H9 (cell line): ENCODE measurements around the gene IL1RL1. TPM values are rescaled to one million over a fixed set of nuclear protein-coding genes. Genes with fewer than 3 reads are reported as not detected.

Experiments used
- DNase-seq: peaks from one replicate; pipeline ENCODE4 v3.0.0-alpha.2; 2017
- H2AFZ ChIP-seq: one replicate; pipeline ENCODE4 v1.6.1; 2013; ENCODE audit warnings: mild to moderate bottlenecking, low read length, control low read depth, moderate library complexity
- H2AK5ac ChIP-seq: 2 replicates; pipeline ENCODE4 v1.6.1; 2013; ENCODE audit warnings: low read length, control low read depth, mixed read lengths; ENCODE audit not compliant: insufficient read length
- H2BK120ac ChIP-seq: one replicate; pipeline ENCODE4 v1.6.1; 2013; ENCODE audit warnings: low read depth, mild to moderate bottlenecking, low read length, control low read depth, inconsistent platforms; ENCODE audit not compliant: poor library complexity, severe bottlenecking
- H2BK12ac ChIP-seq: 2 replicates; pipeline ENCODE4 v1.6.1; 2013; ENCODE audit warnings: low read length, control low read depth, mixed read lengths, low read depth; ENCODE audit not compliant: insufficient read length
- H2BK15ac ChIP-seq: 2 replicates; pipeline ENCODE4 v1.6.1; 2013; ENCODE audit warnings: low read depth, low read length, control low read depth
- H2BK20ac ChIP-seq: one replicate; pipeline ENCODE4 v1.6.1; 2013; ENCODE audit warnings: low read depth, mild to moderate bottlenecking, low read length, control low read depth, inconsistent platforms; ENCODE audit not compliant: poor library complexity, severe bottlenecking
- H2BK5ac ChIP-seq: 2 replicates; pipeline ENCODE4 v1.6.1; 2013; ENCODE audit warnings: low read length, control low read depth, mixed read lengths; ENCODE audit not compliant: insufficient read length
- H3K14ac ChIP-seq: 2 replicates; pipeline ENCODE4 v1.6.1; 2013; ENCODE audit warnings: low read length, control low read depth; ENCODE audit not compliant: insufficient read depth
- H3K18ac ChIP-seq: 2 replicates; pipeline ENCODE4 v1.6.1; 2013; ENCODE audit warnings: low read depth, mild to moderate bottlenecking, mixed read lengths, low read length, control low read depth; ENCODE audit not compliant: insufficient read length
- H3K23ac ChIP-seq: 2 replicates; pipeline ENCODE4 v1.6.1; 2013; ENCODE audit warnings: low read length, control low read depth, mixed read lengths, low read depth; ENCODE audit not compliant: insufficient read length
- H3K23me2 ChIP-seq: 2 replicates; pipeline ENCODE4 v1.6.1; 2013; ENCODE audit warnings: low read depth, mild to moderate bottlenecking, mixed read lengths, low read length, control low read depth; ENCODE audit not compliant: insufficient read length, poor library complexity, severe bottlenecking
- H3K27ac ChIP-seq: 2 replicates; pipeline ENCODE4 v1.5.1; 2013; ENCODE audit warnings: low read length, control low read depth, mixed read lengths, low read depth; ENCODE audit not compliant: insufficient read length
- H3K27me3 ChIP-seq: 2 replicates; pipeline ENCODE4 v1.6.1; 2013; ENCODE audit warnings: low read length, control low read depth, inconsistent platforms; ENCODE audit not compliant: insufficient read depth
- H3K4ac ChIP-seq: 2 replicates; pipeline ENCODE4 v1.6.1; 2013; ENCODE audit warnings: low read depth, mild to moderate bottlenecking, control low read depth, inconsistent platforms, low read length, moderate library complexity
- H3K4me1 ChIP-seq: 2 replicates; pipeline ENCODE4 v1.6.1; 2013; ENCODE audit warnings: low read length, control low read depth, inconsistent platforms; ENCODE audit not compliant: insufficient read depth
- H3K4me2 ChIP-seq: 2 replicates; pipeline ENCODE4 v1.6.1; 2013; ENCODE audit warnings: low read length, control low read depth, mixed read lengths; ENCODE audit not compliant: insufficient read length, insufficient read depth
- H3K56ac ChIP-seq: 2 replicates; pipeline ENCODE4 v1.6.1; 2013; ENCODE audit warnings: low read depth, mild to moderate bottlenecking, mixed read lengths, low read length, control low read depth; ENCODE audit not compliant: insufficient read length
- H3K79me1 ChIP-seq: 2 replicates; pipeline ENCODE4 v1.6.1; 2013; ENCODE audit warnings: low read depth, mild to moderate bottlenecking, moderate library complexity, low read length, control low read depth, inconsistent platforms; ENCODE audit not compliant: insufficient read depth, poor library complexity, severe bottlenecking
- H3K79me2 ChIP-seq: 2 replicates; pipeline ENCODE4 v1.6.1; 2013; ENCODE audit warnings: low read length, control low read depth, inconsistent platforms; ENCODE audit not compliant: insufficient read depth
- H3K9ac ChIP-seq: 2 replicates; pipeline ENCODE4 v1.6.1; 2013; ENCODE audit warnings: low read length, control low read depth, mixed read lengths; ENCODE audit not compliant: insufficient read length; ENCODE audit errors: extremely low read depth
- H3K9me3 ChIP-seq: one replicate; pipeline ENCODE4 v1.6.1; 2013; ENCODE audit warnings: low read depth, low read length, inconsistent platforms; ENCODE audit not compliant: control insufficient read depth
- H3T11ph ChIP-seq: one replicate; pipeline ENCODE4 v1.6.1; 2013; ENCODE audit warnings: mild to moderate bottlenecking, low read length, control low read depth, inconsistent platforms
- H4K20me1 ChIP-seq: one replicate; pipeline ENCODE4 v1.6.1; 2013; ENCODE audit not compliant: control insufficient read depth, insufficient read length, insufficient read depth
- H4K5ac ChIP-seq: 2 replicates; pipeline ENCODE4 v1.6.1; 2013; ENCODE audit warnings: low read depth, mild to moderate bottlenecking, mixed read lengths, low read length, control low read depth; ENCODE audit not compliant: insufficient read length
- H4K8ac ChIP-seq: replicated peaks from 2 replicates; pipeline ENCODE4 v1.6.1; 2013; ENCODE audit warnings: low read length, control low read depth, mixed read lengths, low read depth; ENCODE audit not compliant: insufficient read length
- H4K91ac ChIP-seq: 2 replicates; pipeline ENCODE4 v1.6.1; 2013; ENCODE audit warnings: low read depth, mild to moderate bottlenecking, moderate library complexity, mixed read lengths, low read length, control low read depth; ENCODE audit not compliant: insufficient read length
- H3K27ac Mint-ChIP-seq, 3 experiments: 2 replicates in 2 of 3; 3 replicates in 1 of 3; pipeline ENCODE4 v1.8.0; 2020 to 2021; ENCODE audit warnings: mixed read lengths in 3 of 3, mild to moderate bottlenecking in 1 of 3, moderate library complexity in 1 of 3
- H3K27me3 Mint-ChIP-seq: 2 replicates; pipeline ENCODE4 v1.8.0; 2021; ENCODE audit warnings: low read depth, mild to moderate bottlenecking, moderate library complexity, mixed read lengths
- H3K36me3 Mint-ChIP-seq, 3 experiments: 2 replicates in 2 of 3; 3 replicates in 1 of 3; pipeline ENCODE4 v1.8.0; 2020 to 2021; ENCODE audit warnings: low read depth in 3 of 3, mixed read lengths in 3 of 3; ENCODE audit not compliant: insufficient read depth in 1 of 3
- H3K4me1 Mint-ChIP-seq, 2 experiments: 2 replicates each; pipeline ENCODE4 v1.8.0; 2020; ENCODE audit warnings: mixed read lengths in 2 of 2
- H3K4me3 Mint-ChIP-seq, 2 experiments: 2 replicates in 1 of 2; 3 replicates in 1 of 2; pipeline ENCODE4 v1.8.0; 2020 to 2021; ENCODE audit warnings: mild to moderate bottlenecking in 2 of 2, mixed read lengths in 2 of 2, moderate library complexity in 1 of 2
- H3K9me3 Mint-ChIP-seq, 2 experiments: 2 replicates in 1 of 2; 3 replicates in 1 of 2; pipeline ENCODE4 v1.8.0; 2020; ENCODE audit warnings: mild to moderate bottlenecking in 2 of 2, mixed read lengths in 2 of 2, moderate library complexity in 1 of 2
- WGBS: extraction: QIAGEN DNeasy Blood & Tissue Kit; methylation state at CpG from one replicate; pipeline ENCODE4 v1.1.7; 2013; ENCODE audit warnings: missing lambda C conversion rate, low lambda C conversion rate, mixed read lengths; ENCODE audit not compliant: insufficient read length; ENCODE audit errors: extremely low coverage; 5-methylcytosine and 5-hydroxymethylcytosine counted together
- total RNA-seq: library from RNA; stranded (reverse); gene quantifications from 2 replicates; pipeline ENCODE4 v1.2.1, GENCODE V29; 2021
- TF ChIP-seq, protein P1 (sequence below): fragments of 200-600 bp; sonication (generic); conservative IDR thresholded peaks from 3 replicates; pipeline ENCODE4 v1.8.0; 2021; ENCODE audit warnings: antibody characterized with exemption, mild to moderate bottlenecking

The IL1RL1 gene
- total RNA-seq, 1 experiment from 2014 or later, result not detected

DNA sequence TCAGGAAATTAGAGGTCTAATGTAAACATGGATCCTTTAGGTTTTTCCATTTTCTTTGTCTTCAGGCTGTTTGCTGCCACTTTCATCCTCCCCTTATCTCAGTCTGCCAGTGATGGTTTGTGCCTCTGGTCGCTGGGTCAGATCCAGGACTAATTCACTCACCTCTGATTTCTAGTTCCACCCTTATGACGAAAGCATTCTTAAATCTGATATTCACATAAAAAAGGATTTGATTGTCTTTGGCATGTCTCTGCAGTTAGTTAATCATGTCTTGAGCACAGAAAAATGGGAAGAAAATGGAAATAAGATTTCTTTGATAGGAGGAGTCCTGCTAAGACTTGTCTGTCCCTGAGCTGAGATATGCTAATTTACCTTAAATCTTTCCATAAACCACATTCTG is 4.6 kb downstream of the IL1RL1 start:
- Histone ChIP-seq H3K79me1 (no peaks in the 10 kb centered on the region), H3K56ac (no peak overlapping the region), H4K91ac (no peak overlapping the region), H4K8ac (no peak overlapping the region), H3K9ac (no peak overlapping the region), H4K20me1 (no peaks in the 10 kb centered on the region), H3K27ac (no peak overlapping the region), H2BK20ac (no peak overlapping the region), H4K5ac (no peak overlapping the region), H2BK15ac (no peak overlapping the region), H3K14ac (no peak overlapping the region), H3K23me2 (no peaks in the 10 kb centered on the region), H2BK5ac (no peak overlapping the region), H3K4me2 (no peak overlapping the region), H3K18ac (no peak overlapping the region), H2AFZ (no peak overlapping the region), H2BK120ac (no peak overlapping the region), H3K27me3 (no peaks in the 10 kb centered on the region), H3K79me2 (no peaks in the 10 kb centered on the region), H3T11ph (no peak overlapping the region), H3K4me1 (no peaks in the 10 kb centered on the region), H3K4ac (no peak overlapping the region), H2BK12ac (no peak overlapping the region), H3K23ac (no peak overlapping the region), H3K9me3 (no peaks in the 10 kb centered on the region), H2AK5ac (no peak overlapping the region)
- H3K4me3 Mint-ChIP-seq, result no peak overlapping the region
- H3K9me3 Mint-ChIP-seq, result peaks cover 3 to 6% of the 10 kb centered on the region in 2 experiments; a peak in 4 of 5 replicates
- no peak for DNase-seq
- no peaks in the 10 kb centered on the region; the same call in 1 of the 2 replicates for H3K27me3 Mint-ChIP-seq
- TF ChIP-seq, protein P1, sequence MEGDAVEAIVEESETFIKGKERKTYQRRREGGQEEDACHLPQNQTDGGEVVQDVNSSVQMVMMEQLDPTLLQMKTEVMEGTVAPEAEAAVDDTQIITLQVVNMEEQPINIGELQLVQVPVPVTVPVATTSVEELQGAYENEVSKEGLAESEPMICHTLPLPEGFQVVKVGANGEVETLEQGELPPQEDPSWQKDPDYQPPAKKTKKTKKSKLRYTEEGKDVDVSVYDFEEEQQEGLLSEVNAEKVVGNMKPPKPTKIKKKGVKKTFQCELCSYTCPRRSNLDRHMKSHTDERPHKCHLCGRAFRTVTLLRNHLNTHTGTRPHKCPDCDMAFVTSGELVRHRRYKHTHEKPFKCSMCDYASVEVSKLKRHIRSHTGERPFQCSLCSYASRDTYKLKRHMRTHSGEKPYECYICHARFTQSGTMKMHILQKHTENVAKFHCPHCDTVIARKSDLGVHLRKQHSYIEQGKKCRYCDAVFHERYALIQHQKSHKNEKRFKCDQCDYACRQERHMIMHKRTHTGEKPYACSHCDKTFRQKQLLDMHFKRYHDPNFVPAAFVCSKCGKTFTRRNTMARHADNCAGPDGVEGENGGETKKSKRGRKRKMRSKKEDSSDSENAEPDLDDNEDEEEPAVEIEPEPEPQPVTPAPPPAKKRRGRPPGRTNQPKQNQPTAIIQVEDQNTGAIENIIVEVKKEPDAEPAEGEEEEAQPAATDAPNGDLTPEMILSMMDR, result no peak
- WGBS, result no CpG with 5 or more reads among the region's 2 CpGs
- H3K36me3 Mint-ChIP-seq, result 0 out of 7 replicates have a peak, but pooled peaks cover 0 to 2% (median 0%) of the 10 kb centered on the region in 3 experiments
- H3K4me1 Mint-ChIP-seq, result no peaks in the 10 kb centered on the region
- no peak overlapping the region for H3K27ac Mint-ChIP-seq
